Measurements from ENCODE around the gene BRD9. TPM values are rescaled to one million over a fixed set of nuclear protein-coding genes. Genes with fewer than 3 reads are reported as not detected.
A peak's percentile ranks its signal among the peaks of the same experiment; 100 is the strongest.

The BRD9 gene
- total and polyA plus RNA-seq, 9 of the 15 experiments (the other 6 are each of a cell fraction or from before 2014, with no cell fraction given) = 2.4 to 68.7 (median 44.9) TPM

DNA sequence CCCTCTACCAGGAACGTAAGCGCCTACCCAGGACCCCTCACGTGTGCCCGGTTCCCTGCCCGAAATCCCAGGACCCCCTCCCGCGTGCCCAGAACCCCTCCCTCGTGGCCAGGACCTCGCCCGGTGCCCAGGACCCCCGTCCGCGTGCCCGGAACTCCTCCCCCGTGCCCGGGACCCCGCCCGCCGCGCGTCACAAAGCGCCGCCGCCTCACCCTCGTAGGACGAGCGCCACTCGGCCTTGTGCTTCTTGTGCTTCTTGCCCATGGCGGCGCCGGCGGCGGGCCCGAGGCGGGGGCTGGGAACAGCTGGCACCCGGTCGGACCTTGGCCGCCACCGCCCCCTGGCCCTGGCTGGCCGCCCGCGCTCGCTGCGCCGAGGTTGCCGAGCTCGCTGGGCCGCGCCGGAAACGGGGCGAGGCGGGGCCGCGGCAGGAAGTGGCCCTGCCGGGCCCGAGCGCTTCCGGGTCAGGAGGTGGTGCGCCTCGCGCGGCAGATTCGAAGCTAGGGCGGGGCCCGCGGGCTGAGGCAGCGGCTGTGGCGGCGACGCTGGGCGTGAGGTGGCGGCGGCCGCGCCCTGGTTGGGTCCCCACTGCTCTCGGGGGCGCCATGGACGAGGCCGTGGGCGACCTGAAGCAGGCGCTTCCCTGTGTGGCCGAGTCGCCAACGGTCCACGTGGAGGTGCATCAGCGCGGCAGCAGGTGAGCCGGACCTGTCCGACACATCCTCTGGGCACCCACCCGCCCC lies at the start of gene BRD9, which contains the start of gene TRIP13 (continued):
- TF ChIP-seq MGA (IDR thresholded peaks at IDR 0.05) (peak; percentile 91), TAF1 (IDR thresholded peaks at IDR 0.05; ENCODE audit: control insufficient read depth, extremely low read depth, insufficient read depth, low read length, severe bottlenecking) (peak; percentile 79), SP2 (IDR thresholded peaks at IDR 0.05; ENCODE audit: extremely low read depth, low read depth, low read length, poor library complexity, severe bottlenecking) (no peak), RNF2 (IDR thresholded peaks at IDR 0.05) (0 out of 2 replicates have a peak, but pooled peaks have one; percentile 45), SAP30 (IDR thresholded peaks at IDR 0.05; ENCODE audit: borderline replicate concordance, insufficient read depth, low read depth, low read length, poor library complexity, severe bottlenecking) (peak; percentile 99), ZNF263 (CRISPR knock-in tag; IDR thresholded peaks at IDR 0.05; ENCODE audit: borderline replicate concordance) (no peak; the same call in 1 of the 2 replicates), ZNF134 (CRISPR knock-in tag; conservative IDR thresholded peaks at IDR 0.05) (no peak), RNF219 (CRISPR knock-in tag; IDR thresholded peaks at IDR 0.05) (no peak), POLR2AphosphoS5 (IDR thresholded peaks at IDR 0.05; ENCODE audit: control insufficient read depth, insufficient read depth, low read depth, low read length) (peak; percentile 49; the same call in 1 of the 2 replicates)
- TF ChIP-seq, protein P1, sequence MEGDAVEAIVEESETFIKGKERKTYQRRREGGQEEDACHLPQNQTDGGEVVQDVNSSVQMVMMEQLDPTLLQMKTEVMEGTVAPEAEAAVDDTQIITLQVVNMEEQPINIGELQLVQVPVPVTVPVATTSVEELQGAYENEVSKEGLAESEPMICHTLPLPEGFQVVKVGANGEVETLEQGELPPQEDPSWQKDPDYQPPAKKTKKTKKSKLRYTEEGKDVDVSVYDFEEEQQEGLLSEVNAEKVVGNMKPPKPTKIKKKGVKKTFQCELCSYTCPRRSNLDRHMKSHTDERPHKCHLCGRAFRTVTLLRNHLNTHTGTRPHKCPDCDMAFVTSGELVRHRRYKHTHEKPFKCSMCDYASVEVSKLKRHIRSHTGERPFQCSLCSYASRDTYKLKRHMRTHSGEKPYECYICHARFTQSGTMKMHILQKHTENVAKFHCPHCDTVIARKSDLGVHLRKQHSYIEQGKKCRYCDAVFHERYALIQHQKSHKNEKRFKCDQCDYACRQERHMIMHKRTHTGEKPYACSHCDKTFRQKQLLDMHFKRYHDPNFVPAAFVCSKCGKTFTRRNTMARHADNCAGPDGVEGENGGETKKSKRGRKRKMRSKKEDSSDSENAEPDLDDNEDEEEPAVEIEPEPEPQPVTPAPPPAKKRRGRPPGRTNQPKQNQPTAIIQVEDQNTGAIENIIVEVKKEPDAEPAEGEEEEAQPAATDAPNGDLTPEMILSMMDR (IDR thresholded peaks at IDR 0.05 in 2 of 3, conservative IDR thresholded peaks at IDR 0.05 in 1 of 3; ENCODE audit: insufficient read depth in 2 of 3, low read depth in 1 of 3, low read length in 3 of 3) = peak in 1 of 3 experiments; percentile 20; a peak in 2 of 6 replicates

All from K562 (cell line).